Measurements from ENCODE around the gene PRODH2.

Gene PRODH2

DNA sequence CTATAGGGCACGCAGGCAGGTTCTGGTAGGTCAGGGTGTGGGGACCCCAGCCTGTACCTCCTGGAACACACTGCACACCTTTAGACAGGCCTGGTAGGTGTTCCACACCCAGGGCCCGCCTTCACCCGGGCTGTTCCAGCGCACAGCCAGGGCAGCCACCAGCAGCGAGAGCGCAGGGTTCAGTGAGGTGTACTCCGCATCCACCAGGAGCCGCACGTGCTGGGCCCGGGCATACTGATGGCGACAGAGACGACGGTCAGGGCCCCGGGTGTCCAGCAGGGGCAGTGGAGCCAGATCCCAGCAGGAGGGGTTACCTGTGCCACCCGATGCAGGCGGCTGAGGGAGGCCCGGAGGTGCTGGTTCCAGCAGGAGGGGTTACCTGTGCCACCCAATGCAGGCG, 6.0 kb downstream of the PRODH2 start:
- no peaks in the 10 kb centered on the region for H3K79me2 ChIP-seq (ENCODE audit: insufficient read depth, low read length)
- H3K9me2 ChIP-seq (replicated peaks; ENCODE audit: low read depth, low read length) = no peaks in the 10 kb centered on the region
- TF ChIP-seq EZH2phosphoT487 (IDR thresholded peaks at IDR 0.05; ENCODE audit: borderline replicate concordance) (no peak), CTCF (conservative IDR thresholded peaks at IDR 0.05; ENCODE audit: low read length) (no peak)
- no peaks in the 10 kb centered on the region for H4K20me1 ChIP-seq (ENCODE audit: insufficient read depth, low read length, poor library complexity, severe bottlenecking)
- H2AFZ ChIP-seq (ENCODE audit: low read length) = no peak overlapping the region
- H3K4me3 ChIP-seq (ENCODE audit: low read length, poor library complexity, severe bottlenecking) = no peak overlapping the region
- no peak overlapping the region for H3K9ac ChIP-seq (ENCODE audit: low read depth, low read length, poor library complexity, severe bottlenecking)
- no peaks in the 10 kb centered on the region for H3K36me3 ChIP-seq (ENCODE audit: insufficient read depth, low read length)
- H3K9me3 ChIP-seq (ENCODE audit: insufficient read depth, low read depth, low read length) = no peaks in the 10 kb centered on the region
- no peak overlapping the region for H3K4me2 ChIP-seq (ENCODE audit: low read depth, low read length, poor library complexity, severe bottlenecking)
- H3K27me3 ChIP-seq (ENCODE audit: insufficient read depth, low read length, poor library complexity, severe bottlenecking) = no peaks in the 10 kb centered on the region
- H3F3A ChIP-seq (ENCODE audit: low read depth) = no peaks in the 10 kb centered on the region
- peaks cover 15% of the 10 kb centered on the region for H3K4me1 ChIP-seq (ENCODE audit: insufficient read depth, low read length, poor library complexity, severe bottlenecking)

GRCh38 chr19:35805526-35806102, 7.0 kb downstream of the PRODH2 start:
- no peaks in the 10 kb centered on the region for H3K9me2 ChIP-seq (replicated peaks; ENCODE audit: low read depth, low read length)
- no peak for TF ChIP-seq CTCF (conservative IDR thresholded peaks at IDR 0.05; ENCODE audit: low read length)
- TF ChIP-seq EZH2phosphoT487 (IDR thresholded peaks at IDR 0.05; ENCODE audit: borderline replicate concordance) = no peak
- no peaks in the 10 kb centered on the region for H3K79me2 ChIP-seq (ENCODE audit: insufficient read depth, low read length)
- no peak overlapping the region for H2AFZ ChIP-seq (ENCODE audit: low read length)
- H3K4me2 ChIP-seq (ENCODE audit: low read depth, low read length, poor library complexity, severe bottlenecking) = no peak overlapping the region
- H4K20me1 ChIP-seq (ENCODE audit: insufficient read depth, low read length, poor library complexity, severe bottlenecking) = no peaks in the 10 kb centered on the region
- peaks cover 15% of the 10 kb centered on the region for H3K4me1 ChIP-seq (ENCODE audit: insufficient read depth, low read length, poor library complexity, severe bottlenecking)
- H3K9me3 ChIP-seq (ENCODE audit: insufficient read depth, low read depth, low read length) = no peaks in the 10 kb centered on the region
- no peaks in the 10 kb centered on the region for H3K27me3 ChIP-seq (ENCODE audit: insufficient read depth, low read length, poor library complexity, severe bottlenecking)
- no peaks in the 10 kb centered on the region for H3F3A ChIP-seq (ENCODE audit: low read depth)
- H3K4me3 ChIP-seq (ENCODE audit: low read length, poor library complexity, severe bottlenecking) = no peak overlapping the region
- H3K36me3 ChIP-seq (ENCODE audit: insufficient read depth, low read length) = no peaks in the 10 kb centered on the region
- no peak overlapping the region for H3K9ac ChIP-seq (ENCODE audit: low read depth, low read length, poor library complexity, severe bottlenecking)

GRCh38 chr19:35801828-35802227, 10.8 kb downstream of the PRODH2 start:
- H2AFZ ChIP-seq (ENCODE audit: low read length) = no peak overlapping the region
- H3K4me1 ChIP-seq (ENCODE audit: insufficient read depth, low read length, poor library complexity, severe bottlenecking) = peaks cover 15% of the 10 kb centered on the region
- H3K4me2 ChIP-seq (ENCODE audit: low read depth, low read length, poor library complexity, severe bottlenecking) = no peak overlapping the region
- no peak overlapping the region for H3K9ac ChIP-seq (ENCODE audit: low read depth, low read length, poor library complexity, severe bottlenecking)
- no peak overlapping the region for H3K4me3 ChIP-seq (ENCODE audit: low read length, poor library complexity, severe bottlenecking)
- no peaks in the 10 kb centered on the region for H3K9me3 ChIP-seq (ENCODE audit: insufficient read depth, low read depth, low read length)
- H3K9me2 ChIP-seq (replicated peaks; ENCODE audit: low read depth, low read length) = no peaks in the 10 kb centered on the region
- H3K27me3 ChIP-seq (ENCODE audit: insufficient read depth, low read length, poor library complexity, severe bottlenecking) = no peaks in the 10 kb centered on the region
- TF ChIP-seq EZH2phosphoT487 (IDR thresholded peaks at IDR 0.05; ENCODE audit: borderline replicate concordance) (no peak), CTCF (conservative IDR thresholded peaks at IDR 0.05; ENCODE audit: low read length) (no peak)
- H3K36me3 ChIP-seq (ENCODE audit: insufficient read depth, low read length) = no peaks in the 10 kb centered on the region
- no peaks in the 10 kb centered on the region for H4K20me1 ChIP-seq (ENCODE audit: insufficient read depth, low read length, poor library complexity, severe bottlenecking)
- no peaks in the 10 kb centered on the region for H3K79me2 ChIP-seq (ENCODE audit: insufficient read depth, low read length)
- no peaks in the 10 kb centered on the region for H3F3A ChIP-seq (ENCODE audit: low read depth)

Measured in Loucy (cell line).